Pulmonary artery endothelial cell (primary cell): ENCODE measurements around the gene SUPT5H. TPM values are rescaled to one million over a fixed set of nuclear protein-coding genes. Genes with fewer than 3 reads are reported as not detected.

Experiments
- DNase-seq: peaks from one replicate; pipeline ENCODE4 v3.0.0-alpha.2; 2011; ENCODE audit warnings: low read depth, low spot score
- total RNA-seq: library from RNA; depleted of rRNA; stranded (reverse); fragments of >200 nt; gene quantifications from 2 replicates; pipeline ENCODE4 v1.2.3, GENCODE V29; 2014

The SUPT5H gene
- total RNA-seq, 1 donor from 2014 or later = 52.4 TPM

DNA sequence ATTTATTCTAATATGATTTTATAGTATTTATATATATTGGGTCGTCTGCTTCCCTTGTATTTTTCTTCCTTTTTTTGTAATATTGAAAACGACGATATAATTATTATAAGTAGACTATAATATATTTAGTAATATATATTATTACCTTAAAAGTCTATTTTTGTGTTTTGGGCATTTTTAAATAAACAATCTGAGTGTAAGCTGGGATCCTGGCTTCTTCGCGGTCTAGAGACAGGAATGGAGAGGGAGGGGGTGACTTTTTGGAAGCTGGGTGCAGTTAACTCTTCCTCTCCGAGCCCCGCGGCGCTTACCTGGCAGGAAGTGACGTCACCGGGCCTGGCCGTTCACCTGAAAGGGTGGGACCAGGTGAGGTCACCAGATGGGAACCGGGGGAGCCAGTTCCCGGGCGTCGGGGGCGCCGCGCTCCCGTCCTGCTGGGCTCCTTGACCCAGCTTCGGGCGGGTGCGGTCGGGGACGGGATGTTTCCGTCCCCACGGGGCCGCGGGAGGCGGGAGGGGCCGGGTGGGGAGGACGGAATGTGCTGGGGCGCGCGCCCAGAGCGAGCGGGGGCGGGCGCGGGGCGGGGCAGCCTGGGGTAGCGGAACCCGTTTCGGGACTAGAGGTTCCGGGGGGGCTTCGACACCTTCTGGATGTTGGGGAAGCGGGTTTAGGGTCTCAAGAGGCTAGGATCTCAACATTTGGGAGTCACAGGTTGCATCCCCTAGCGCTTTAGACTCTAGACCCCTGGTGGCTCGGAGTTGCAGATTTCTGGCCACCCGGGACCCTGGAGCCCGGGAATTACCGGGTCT, 36.0 kb upstream of the SUPT5H start:
- DNase-seq = no peak

DNA sequence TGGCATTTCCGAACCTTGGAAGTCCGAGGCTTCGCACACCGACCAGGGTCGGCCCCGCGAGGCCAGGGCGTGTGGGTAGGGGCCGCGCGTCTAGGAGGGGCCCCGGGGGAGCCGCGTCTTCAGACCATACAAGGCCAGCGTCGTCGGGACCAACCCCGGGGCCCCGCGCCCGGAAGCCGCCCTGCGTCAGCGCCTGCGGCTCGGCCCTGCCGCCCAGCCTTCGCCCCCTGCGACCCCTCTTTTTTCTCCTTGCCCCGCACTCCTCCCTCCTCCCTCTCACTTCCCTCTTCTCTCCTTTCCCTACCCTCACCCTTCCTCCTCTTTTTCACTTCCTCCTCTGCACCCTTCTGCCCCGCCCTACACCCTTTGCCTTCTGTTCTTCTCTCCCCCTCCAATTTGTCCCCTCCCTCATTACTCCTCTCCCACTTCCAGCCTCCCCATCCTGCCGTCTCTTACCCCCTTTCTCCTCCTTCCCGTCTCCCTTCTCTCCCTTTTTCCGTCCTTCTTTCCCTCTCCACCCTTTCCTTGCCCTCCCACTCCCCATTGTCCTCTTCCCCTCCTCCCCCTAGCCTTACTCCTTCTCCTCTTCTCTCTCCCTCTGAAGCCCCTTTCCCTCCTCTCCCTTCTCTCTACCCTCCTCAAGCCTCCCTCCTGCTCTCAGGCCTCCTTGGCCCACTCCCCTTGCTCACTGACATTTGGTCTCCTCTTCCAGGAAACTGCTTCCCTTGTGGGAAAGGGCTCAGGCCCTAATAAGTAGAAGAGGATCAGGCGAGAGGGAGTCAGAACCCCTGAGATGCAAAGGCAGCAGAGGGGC, 35.2 kb upstream of the SUPT5H start:
- DNase-seq = no peak

DNA sequence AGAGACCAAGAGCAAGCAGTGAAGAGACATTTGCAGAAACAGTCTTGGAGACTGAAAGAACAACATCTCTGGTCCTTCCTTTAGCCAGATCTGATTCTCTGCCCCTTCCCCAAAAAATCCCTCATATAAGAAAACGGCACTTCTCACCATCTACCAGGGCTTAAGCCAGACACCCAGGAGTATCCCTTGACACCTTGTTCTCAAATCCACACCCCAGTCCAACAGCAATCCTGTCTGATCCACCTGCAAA, 34.6 kb upstream of the SUPT5H start:
- DNase-seq = no peak

DNA sequence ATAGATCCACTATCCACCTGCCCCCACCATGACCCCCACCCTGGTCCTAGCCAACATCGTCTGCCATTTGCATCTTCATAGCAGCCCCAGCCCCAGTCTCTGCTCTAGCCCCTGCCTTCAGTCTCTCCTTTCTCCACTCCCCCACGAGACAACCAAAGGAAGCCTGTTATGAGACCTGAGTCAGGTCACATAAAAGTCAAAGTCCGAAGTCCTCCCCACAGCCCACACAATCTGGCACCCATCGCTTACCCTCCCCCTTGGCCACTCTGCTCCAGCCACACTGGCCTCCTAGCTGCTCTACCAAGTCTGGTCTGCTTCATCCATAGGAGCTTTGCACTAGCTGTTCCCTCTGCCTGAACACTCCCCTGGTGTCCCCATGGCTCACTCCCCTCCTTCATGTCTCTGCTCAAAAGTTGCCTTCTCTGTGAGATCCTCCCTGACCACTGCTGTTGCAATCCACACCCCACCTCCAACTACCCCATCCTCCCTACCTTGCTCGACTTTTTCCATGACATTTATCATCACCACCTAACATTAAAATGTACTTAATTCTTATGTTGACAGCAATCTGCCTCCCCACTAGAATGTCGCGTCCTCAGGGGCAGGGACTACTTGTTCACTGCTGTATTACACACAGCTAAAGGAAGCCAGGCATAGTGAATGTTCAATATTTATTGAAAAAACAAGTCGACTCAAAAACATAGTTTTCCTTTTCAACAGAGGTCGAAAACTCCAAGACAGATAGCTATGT, 34.1 kb upstream of the SUPT5H start:
- DNase-seq = no peak

DNA sequence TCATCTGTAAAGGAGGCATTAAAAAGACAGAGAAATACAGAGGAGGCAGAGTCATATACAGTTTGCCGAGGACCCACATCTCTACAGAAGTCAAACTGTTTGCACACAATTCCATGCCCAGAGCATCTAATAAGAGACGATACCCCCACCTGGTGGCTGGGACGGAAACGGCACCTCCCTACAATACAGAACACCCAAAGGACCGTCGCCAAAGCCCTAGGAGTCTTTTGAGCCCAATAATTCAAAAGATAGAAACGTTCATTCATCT, 33.6 kb upstream of the SUPT5H start:
- peak; percentile 73 for DNase-seq

DNA sequence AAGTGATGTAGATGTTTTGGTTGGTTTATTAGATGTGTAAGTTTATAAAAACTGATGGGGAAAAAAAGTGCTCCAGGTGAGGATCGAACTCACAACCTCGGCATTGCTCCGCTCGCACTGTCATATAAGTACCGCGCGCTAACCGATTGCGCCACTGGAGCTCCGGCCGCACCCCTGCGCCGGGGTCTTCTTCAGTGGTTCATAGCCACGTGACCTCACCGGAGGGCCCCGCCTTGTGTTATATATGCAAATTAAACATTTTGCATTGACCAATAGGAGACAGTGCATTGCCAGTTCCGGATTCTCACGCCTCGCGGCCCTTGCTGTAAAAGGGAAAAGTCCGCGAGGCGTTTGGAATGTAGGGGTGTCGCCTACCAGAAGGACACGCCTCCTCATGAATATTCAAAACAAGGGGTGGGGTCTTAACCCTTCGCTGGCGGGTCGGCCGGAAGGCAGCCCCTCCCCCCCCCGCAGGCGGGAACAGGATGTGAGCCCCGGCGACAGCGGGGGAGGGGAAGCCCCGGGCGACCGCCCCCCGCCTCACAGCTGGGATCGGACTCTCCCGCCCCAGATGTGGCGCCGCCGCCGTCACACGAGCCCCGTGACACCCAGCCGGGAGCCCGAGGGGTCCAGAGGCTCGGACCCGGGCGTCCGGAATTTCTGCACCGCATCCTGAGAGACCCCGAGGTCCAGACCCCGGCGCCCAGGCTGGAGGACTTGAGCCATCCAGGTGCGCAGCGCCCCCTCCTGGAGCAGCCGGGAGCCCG, 33.1 kb upstream of the SUPT5H start, which contains the start of gene PLEKHG2:
TSS of gene PLEKHG2 (plus strand) at position 570 of the 767 bp plus-strand sequence. CDS start 1,418 bp downstream, outside the sequence.
- DNase-seq = peak; percentile 99

DNA sequence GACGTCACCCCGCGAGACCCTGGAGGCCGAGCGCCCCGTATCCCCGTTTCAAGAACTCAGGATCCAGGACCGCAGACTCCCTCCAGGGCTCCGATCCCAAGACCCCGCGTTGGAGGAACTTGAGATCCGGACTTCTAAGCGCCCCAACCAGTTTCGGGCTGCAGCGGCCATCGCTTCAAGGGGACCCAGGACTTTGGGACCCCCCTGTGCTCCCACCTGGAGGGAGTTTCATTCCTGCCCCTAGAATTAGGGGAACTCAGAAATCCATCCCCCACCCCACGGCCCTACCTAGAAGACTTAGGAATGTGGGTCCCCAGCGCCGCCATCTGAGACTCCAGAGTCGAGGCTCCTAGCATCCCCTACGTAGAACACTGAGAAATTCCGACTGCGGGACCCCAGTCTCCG, 32.5 kb upstream of the SUPT5H start:
- DNase-seq = no peak

DNA sequence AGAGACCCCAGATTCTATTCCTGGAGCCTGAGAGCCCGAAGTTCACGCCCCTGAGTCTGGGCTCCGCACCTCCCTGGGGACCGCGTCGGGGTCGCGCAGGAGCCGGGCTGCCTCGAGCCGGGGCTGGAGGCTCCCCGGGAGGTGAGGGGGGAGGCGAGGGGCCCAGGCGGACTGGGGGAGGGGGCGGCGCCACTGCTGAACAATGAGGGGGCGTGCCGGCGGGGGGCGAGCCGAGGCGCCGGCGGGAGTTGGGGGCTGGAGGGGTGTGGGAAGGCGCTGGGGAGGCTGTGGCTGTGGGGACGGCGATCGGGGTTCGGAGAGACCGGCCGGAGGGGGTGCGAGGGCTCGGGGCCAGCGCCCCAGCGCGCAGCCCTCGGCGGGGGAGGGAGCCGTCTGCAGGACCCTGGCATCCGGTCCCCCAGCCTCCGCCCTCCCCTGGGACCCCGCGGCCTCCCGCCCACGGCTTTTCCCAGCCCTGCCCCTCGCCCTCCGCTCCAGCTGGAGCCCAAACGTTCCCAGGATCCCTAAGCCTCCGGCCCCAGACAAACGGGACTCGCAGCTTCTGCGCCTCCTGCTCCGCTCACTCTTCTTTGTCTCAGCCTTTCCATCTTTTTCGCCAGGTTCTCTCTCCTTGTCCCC, 32.0 kb upstream of the SUPT5H start:
- no peak for DNase-seq

DNA sequence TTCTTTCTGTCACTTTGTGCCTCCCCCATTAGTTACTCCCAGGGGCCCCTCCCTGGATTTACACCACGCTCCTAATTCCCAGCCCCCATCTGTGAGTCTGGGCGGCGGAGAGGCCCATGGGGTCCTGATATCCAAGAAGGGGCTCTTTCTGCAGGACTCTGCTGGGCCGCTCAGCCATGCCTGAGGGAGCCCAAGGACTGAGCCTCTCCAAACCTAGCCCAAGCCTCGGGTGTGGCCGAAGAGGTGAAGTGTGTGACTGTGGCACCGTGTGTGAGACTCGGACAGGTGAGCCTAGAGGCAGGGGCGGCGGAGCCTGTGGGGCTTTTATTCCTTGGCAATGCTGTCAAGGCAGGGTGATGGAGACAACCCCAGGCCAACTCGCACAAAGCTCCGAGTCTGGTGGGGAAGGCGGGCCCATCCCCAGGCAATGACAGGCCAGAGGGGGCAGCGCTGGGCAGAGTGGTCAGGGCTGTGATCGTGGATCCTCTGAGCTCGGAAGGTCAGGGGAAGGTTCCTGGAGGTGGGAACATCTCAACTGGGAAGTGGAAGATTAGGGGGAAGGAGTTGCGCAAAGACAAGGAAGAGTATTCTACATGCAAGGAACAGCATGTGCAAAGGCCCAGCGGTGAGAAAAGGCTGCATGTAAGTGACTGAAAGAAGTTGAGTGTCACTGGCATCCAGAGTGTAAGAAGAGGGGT, 31.3 kb upstream of the SUPT5H start:
- DNase-seq = no peak

DNA sequence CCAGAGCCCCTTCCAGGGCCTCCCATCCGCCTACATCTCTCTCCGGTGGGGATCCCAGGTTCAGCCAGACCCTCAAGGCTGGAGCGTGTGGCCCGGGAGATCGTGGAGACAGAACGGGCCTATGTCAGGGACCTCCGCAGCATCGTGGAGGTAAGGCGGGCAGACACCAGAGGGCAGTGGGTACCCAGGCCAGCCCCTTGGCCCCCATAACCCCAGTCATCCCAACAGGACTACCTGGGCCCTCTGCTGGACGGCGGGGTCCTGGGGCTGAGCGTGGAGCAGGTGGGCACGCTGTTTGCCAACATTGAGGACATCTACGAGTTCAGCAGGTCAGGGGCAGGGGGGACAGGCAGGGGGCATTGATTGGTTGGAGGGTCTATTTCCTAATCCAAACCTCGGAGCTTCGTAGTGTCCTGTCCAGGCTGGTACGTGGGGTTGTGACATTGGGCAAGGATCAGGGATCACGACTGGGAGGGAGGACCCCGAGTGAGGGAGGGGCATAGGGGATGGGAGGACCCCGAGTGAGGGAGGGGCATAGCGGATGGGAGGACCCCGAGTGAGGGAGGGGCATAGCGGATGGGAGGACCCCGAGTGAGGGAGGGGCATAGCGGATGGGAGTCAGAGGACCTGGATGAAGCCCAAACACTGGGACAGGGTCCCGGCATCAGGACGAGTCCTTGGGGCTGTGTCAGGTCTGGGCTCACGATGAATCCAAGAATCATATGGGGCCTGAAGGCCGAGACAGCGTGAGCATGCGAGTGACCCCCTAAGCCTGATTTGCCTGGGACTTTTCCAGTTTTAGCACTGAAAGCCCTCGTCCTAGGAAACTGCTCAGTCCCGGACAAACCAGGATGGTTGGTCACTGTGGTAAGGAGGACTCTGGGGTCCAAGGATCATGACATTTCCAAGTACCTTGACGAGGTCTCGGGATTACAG, 30.0 kb upstream of the SUPT5H start:
- DNase-seq = no peak

DNA sequence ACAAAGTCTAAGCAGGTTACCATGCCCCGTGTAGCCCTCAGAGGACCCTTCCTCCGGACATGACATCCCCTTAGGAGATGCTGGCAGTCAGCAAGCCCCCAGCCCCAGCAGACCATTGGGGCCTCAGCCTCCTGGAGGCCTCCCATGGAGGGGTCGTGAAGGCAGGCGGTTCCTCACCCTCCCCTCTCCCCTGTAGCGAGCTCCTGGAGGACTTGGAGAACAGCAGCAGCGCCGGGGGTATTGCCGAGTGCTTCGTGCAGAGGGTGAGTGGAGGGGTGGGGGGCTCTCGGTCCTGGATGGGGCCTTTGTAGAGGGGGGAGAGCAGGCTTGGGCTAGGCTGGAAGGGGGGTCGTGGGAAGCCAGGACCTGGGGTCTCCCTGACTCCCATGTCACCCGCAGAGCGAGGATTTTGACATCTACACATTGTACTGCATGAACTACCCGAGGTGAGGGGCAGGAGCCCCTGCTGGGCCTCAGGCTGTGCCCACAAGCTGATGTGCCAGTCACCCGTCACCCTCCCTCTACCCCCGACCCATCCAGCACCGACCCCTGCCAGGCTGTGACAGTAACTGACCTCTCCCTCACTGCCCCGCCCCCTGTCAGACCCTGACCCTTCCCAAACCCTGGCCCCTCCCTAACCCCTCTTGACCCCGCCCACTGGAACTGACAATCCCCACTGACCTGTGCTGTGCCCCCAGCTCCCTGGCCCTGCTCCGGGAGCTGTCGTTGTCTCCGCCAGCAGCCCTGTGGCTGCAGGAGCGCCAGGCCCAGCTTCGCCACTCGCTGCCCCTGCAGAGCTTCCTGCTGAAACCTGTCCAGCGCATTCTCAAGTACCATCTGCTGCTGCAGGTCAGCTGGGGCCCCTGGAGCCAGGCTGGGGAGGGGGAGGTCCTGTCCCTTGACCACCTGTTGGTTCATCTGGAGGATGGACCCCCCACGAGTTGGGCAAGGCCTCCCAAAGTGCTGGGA, 28.9 kb upstream of the SUPT5H start:
- DNase-seq = no peak

DNA sequence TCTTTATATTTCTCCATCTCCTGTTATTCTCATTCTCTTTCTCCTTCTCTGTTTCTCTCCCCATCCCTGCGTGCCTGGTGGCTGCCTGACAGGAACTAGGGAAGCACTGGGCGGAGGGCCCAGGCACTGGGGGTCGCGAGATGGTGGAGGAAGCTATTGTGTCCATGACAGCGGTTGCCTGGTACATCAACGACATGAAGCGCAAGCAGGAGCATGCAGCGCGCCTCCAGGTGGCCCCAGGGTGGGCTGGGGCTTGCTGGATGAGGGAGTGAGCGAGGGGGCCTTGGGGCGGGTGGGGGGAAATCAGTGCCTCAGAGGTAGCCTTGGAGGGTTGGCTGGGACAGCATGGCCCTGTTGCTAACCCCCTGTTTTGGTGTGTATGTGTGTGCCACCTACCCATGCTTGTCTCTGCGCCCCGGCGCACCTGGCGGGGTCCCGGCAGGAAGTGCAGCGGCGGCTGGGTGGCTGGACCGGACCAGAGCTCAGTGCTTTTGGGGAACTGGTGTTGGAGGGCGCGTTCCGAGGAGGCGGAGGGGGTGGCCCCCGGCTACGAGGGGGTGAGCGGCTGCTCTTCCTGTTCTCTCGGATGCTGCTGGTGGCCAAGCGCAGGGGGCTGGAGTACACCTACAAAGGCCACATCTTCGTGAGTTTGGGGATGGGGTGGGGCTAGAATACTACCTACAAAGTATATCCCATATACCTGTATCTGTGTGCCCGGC, 27.8 kb upstream of the SUPT5H start:
- no peak for DNase-seq

DNA sequence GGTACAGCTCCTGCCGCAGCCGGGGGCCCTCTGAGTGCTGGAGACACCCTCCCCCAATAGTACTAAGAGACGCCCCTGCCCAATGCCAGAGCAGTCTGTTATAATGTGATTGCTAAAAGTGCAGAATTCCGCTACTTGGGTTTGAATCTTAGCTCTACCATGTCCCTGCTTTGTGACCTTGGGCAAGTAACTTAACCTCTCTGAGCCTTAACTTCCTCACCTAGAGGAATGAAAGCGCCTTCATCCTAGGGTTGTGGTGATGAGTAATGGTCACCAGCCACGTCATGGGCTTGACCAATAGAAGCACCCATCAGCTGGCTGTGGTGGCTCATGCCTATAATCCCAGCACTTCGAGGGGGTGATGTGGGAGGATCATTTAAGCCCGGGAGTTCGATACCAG, 26.4 kb upstream of the SUPT5H start:
- no peak for DNase-seq

DNA sequence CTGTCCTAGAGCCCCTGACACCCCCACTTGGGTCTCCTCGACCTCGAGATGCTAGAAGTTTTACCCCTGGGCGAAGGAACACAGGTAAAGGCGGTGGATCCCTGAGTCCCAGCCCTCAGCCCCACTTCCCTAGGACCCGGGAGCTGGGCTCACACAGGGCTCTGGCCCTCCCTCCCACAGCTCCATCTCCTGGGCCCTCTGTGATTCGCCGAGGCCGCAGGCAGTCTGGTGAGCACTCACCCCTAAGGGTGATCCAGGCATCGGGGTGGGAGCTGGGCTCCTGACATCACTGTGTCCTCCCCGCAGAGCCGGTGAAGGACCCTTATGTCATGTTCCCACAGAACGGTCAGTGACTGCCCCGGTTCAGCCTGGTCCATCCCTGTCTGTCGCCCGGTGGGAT, 24.6 kb upstream of the SUPT5H start:
- no peak for DNase-seq

DNA sequence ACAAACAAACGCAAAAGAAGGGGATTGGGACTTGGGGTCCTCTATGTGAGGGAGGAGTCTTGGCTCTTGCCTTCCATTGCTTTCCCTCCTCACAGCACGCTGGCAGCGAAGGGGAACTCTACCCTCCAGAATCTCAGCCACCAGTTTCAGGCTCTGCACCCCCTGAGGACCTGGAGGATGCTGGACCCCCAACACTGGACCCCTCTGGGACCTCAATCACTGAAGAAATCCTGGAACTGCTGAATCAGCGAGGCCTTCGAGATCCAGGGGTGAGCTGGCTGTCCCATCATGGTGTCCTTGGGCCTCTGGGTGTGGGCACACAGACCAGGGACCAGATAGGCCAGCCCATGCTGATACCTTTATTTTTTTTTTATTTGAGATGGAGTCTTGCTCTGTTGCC, 23.4 kb upstream of the SUPT5H start:
- no peak for DNase-seq

DNA sequence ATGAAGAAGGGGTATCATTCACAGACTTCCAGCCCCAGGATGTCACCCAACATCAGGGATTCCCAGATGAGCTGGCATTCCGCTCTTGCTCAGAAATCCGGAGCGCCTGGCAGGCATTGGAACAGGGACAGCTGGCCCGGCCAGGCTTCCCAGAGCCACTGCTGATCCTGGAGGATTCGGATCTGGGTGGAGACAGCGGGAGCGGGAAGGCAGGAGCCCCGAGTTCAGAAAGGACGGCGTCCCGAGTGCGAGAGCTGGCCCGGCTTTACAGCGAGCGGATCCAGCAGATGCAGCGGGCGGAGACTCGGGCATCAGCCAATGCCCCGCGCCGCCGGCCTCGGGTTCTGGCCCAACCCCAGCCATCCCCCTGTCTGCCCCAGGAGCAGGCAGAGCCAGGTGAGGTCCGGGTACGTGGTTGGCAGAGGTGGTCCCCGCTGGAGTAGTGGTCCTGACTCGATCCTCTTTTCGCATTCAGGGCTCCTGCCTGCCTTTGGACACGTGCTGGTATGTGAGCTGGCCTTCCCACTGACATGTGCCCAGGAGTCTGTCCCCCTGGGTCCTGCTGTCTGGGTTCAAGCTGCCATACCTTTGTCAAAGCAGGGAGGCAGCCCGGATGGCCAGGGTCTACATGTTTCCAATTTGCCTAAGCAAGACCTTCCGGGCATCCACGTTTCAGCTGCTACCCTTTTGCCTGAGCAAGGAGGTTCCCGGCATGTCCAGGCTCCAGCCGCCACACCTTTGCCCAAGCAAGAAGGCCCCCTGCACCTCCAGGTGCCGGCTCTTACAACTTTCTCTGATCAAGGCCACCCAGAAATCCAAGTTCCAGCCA, 21.9 kb upstream of the SUPT5H start:
- no peak for DNase-seq

DNA sequence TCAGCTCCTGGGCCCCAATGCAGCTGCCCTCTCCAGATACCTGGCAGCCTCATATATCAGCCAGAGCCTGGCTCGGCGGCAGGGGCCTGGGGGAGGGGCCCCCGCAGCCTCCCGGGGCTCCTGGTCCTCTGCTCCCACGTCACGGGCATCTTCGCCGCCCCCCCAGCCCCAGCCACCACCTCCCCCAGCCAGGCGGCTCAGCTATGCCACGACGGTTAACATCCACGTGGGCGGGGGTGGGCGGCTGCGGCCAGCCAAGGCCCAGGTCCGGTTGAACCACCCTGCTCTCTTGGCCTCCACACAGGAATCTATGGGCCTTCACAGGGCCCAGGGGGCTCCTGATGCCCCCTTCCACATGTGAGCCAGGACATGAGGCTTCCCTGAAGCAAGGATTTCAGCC, 20.4 kb upstream of the SUPT5H start:
- no peak for DNase-seq
